NB4 (cell line): ENCODE data around the gene EPC1.

Source experiments
- POLR2A ChIP-seq: IDR thresholded peaks from 2 replicates; pipeline ENCODE4 v1.6.1; 2011; ENCODE audit warnings: mild to moderate bottlenecking; ENCODE audit not compliant: insufficient read length; ENCODE audit errors: extremely low read depth
- TF ChIP-seq, protein P1 (sequence below): IDR thresholded peaks from one replicate; pipeline ENCODE4 v1.5.1; 2012; ENCODE audit warnings: low read depth, low read length

- TF ChIP-seq POLR2A = no peak
- TF ChIP-seq, protein P1, sequence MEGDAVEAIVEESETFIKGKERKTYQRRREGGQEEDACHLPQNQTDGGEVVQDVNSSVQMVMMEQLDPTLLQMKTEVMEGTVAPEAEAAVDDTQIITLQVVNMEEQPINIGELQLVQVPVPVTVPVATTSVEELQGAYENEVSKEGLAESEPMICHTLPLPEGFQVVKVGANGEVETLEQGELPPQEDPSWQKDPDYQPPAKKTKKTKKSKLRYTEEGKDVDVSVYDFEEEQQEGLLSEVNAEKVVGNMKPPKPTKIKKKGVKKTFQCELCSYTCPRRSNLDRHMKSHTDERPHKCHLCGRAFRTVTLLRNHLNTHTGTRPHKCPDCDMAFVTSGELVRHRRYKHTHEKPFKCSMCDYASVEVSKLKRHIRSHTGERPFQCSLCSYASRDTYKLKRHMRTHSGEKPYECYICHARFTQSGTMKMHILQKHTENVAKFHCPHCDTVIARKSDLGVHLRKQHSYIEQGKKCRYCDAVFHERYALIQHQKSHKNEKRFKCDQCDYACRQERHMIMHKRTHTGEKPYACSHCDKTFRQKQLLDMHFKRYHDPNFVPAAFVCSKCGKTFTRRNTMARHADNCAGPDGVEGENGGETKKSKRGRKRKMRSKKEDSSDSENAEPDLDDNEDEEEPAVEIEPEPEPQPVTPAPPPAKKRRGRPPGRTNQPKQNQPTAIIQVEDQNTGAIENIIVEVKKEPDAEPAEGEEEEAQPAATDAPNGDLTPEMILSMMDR = no peak
These were observed 81.2 kb downstream of the EPC1 start for GRCh38 chr10:32265756-32266155.
